Fibroblast of mammary gland (primary cell): ENCODE data around the gene SIDT2.
A peak's percentile ranks its signal among the peaks of the same experiment; 100 is the strongest.

Source experiments
- DNase-seq: peaks from one replicate; pipeline ENCODE4 v3.0.0-alpha.2; 2010; ENCODE audit warnings: low read depth
- H3K4me3 ChIP-seq: 2 replicates; pipeline ENCODE4 v1.5.1; 2011; ENCODE audit warnings: low read depth, mild to moderate bottlenecking, low read length, moderate library complexity; ENCODE audit not compliant: control insufficient read depth
- TF ChIP-seq, protein P1 (sequence below): conservative IDR thresholded peaks from 2 replicates; pipeline ENCODE4 v1.5.1; 2011; ENCODE audit warnings: low read depth, low read length, inconsistent platforms; ENCODE audit not compliant: control insufficient read depth, insufficient read depth

The SIDT2 gene

DNA sequence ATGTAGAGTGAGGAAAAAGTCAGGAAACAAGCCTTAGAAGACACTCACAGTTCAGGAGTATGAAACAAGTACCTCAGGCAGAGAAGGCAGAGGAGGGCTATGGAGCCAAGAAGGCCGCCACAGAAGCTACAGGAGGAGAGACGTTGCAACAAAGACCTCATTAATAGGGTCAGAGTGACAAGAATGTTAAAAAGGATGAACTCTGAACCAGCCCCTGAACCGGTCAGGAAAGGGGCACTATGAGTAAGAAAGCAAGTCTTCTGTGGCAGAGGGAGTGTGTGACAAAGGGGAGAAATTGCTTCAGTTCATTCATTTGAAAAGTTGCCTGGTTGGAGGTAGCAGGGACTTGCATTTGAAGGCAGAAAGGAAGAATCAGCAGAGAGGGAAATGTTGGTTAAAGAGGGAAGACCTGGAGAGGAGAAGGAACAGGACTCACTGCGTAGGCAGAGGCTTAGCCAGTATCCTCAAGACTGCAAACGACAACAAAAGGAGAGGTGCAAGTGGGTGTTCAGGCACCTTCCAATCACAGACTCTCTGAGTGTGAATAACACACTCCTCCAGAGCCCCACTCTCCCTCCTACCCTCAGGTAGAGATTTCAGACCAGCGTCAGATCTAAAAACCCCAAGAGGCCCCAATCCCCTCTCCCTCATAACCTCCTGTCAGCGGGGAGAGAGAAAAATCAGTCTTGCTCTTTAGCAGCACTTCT, 36.0 kb downstream of the SIDT2 start:
- TF ChIP-seq, protein P1, sequence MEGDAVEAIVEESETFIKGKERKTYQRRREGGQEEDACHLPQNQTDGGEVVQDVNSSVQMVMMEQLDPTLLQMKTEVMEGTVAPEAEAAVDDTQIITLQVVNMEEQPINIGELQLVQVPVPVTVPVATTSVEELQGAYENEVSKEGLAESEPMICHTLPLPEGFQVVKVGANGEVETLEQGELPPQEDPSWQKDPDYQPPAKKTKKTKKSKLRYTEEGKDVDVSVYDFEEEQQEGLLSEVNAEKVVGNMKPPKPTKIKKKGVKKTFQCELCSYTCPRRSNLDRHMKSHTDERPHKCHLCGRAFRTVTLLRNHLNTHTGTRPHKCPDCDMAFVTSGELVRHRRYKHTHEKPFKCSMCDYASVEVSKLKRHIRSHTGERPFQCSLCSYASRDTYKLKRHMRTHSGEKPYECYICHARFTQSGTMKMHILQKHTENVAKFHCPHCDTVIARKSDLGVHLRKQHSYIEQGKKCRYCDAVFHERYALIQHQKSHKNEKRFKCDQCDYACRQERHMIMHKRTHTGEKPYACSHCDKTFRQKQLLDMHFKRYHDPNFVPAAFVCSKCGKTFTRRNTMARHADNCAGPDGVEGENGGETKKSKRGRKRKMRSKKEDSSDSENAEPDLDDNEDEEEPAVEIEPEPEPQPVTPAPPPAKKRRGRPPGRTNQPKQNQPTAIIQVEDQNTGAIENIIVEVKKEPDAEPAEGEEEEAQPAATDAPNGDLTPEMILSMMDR, result no peak
- H3K4me3 ChIP-seq, result no peak overlapping the region
- no peak for DNase-seq

- TF ChIP-seq, protein P1, result no peak
- DNase-seq, result peak; percentile 61
- H3K4me3 ChIP-seq, result no peak overlapping the region
Observed at GRCh38 chr11:117217141-117218084, 38.9 kb downstream of the SIDT2 start.

GRCh38 chr11:117218133-117218915, 39.8 kb downstream of the SIDT2 start:
- TF ChIP-seq, protein P1, result no peak
- no peak overlapping the region for H3K4me3 ChIP-seq
- DNase-seq, result peak; percentile 35

DNA sequence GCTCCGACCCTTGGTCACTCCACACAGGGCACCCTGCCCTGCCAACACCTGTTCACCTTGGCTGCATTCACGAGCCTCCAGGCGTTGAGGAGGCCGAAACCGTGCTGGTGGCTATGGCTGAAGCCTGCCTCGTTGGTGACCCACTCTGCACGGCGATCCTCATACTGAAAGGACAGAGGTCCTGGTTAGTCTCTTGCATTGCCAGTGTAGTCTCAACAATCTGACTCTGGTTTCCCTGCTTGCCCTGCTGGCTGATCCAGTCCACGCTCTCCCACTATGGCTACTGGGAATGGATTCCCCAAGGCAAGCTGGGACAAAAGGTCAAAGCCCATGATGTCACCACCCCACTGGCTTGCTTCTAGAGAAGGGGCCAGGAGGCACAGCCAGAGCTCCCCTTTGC, 40.5 kb downstream of the SIDT2 start:
- TF ChIP-seq, protein P1, result no peak
- no peak overlapping the region for H3K4me3 ChIP-seq
- no peak for DNase-seq

DNA sequence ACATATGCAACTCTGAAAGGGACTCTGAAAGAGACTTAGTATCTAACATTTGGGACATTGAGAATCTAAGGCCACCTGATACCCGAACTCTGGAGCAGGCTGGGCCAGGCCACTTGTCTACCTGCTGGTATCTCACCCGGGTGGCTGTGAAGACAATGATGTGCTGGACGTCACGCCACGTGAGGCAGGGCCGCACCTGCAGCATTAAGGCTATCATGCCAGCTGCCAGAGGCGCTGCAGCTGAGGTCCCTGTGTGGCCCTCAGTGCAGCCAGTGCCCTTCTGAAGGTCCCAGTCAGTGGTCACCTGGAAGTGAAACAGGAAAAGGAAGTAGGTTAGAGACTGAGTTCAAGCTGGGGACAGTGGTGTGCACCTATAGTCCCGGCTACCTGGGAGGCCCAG, 40.9 kb downstream of the SIDT2 start:
- TF ChIP-seq, protein P1, result no peak
- H3K4me3 ChIP-seq, result no peak overlapping the region
- DNase-seq, result no peak

DNA sequence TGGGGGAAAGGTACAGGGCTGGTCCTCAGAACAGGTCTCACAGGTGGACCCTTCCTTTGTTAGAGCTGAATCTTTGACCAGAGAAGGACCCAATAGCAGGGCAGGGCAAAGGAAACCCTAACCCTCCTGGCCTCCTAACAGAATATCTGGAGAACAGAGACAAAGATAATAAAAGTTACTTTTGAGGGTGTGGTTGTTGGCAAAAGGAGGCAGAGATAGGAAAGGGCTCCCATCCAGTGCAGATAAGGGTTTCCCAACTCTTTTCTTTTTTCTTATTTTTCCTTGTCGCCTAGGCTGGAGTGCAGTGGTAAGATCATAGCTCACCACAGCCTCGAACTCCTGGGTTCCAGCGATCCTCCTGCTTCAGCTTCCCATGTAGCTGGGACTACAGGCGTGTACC, 41.5 kb downstream of the SIDT2 start:
- no peak for DNase-seq
- TF ChIP-seq, protein P1, result no peak
- H3K4me3 ChIP-seq, result no peak overlapping the region
